Natural killer cell (primary cell): ENCODE results near the gene ACOT11. TPM values are rescaled to one million over a fixed set of nuclear protein-coding genes. Genes with fewer than 3 reads are reported as not detected.

ENCODE experiments used
- ATAC-seq, 3 donors: fragments of 150-1000 bp in 2 of 3; fragments of 200-7000 bp in 1 of 3; cut with Tn5 transposase; 1 replicate in 1 of 3; 2 replicates in 2 of 3; pipeline ENCODE4 v1.10.0; 2021; ENCODE audit warnings: mild to moderate bottlenecking in 2 of 3, moderate library complexity in 2 of 3
- DNase-seq, 2 donors: peaks; one replicate each; pipeline versions ENCODE4 v3.0.0 to v3.0.0-alpha.2; 2013 to 2021; ENCODE audit warnings: mixed read lengths in 1 of 2
- H3K27ac ChIP-seq: one replicate; pipeline ENCODE4 v1.5.1; 2013; ENCODE audit warnings: mild to moderate bottlenecking, low read length
- H3K27me3 ChIP-seq: one replicate; pipeline ENCODE4 v1.6.1; 2013; ENCODE audit warnings: low read length; ENCODE audit not compliant: control insufficient read depth, insufficient read depth
- H3K36me3 ChIP-seq: one replicate; pipeline ENCODE4 v1.6.1; 2013; ENCODE audit warnings: low read length; ENCODE audit not compliant: control insufficient read depth, insufficient read depth
- H3K4me1 ChIP-seq: one replicate; pipeline ENCODE4 v1.6.1; 2013; ENCODE audit warnings: low read length; ENCODE audit not compliant: control insufficient read depth, insufficient read depth
- H3K4me3 ChIP-seq: one replicate; pipeline ENCODE4 v1.5.1; 2013; ENCODE audit warnings: low read length
- H3K9me3 ChIP-seq: one replicate; pipeline ENCODE4 v1.6.1; 2013; ENCODE audit warnings: low read length; ENCODE audit not compliant: control insufficient read depth, insufficient read depth
- H3K27ac Mint-ChIP-seq, 2 donors: one replicate each; pipeline ENCODE4 v1.8.0; 2022; ENCODE audit warnings: mild to moderate bottlenecking in 2 of 2, mixed read lengths in 2 of 2, moderate library complexity in 1 of 2
- H3K27me3 Mint-ChIP-seq, 2 donors: one replicate each; pipeline ENCODE4 v1.8.0; 2022; ENCODE audit warnings: low read depth in 2 of 2, mixed read lengths in 2 of 2
- H3K36me3 Mint-ChIP-seq: one replicate; pipeline ENCODE4 v1.8.0; 2022; ENCODE audit warnings: mixed read lengths
- H3K4me1 Mint-ChIP-seq, 2 donors: one replicate each; pipeline ENCODE4 v1.8.0; 2022; ENCODE audit warnings: mixed read lengths in 2 of 2
- H3K4me3 Mint-ChIP-seq: one replicate; pipeline ENCODE4 v1.8.0; 2022; ENCODE audit warnings: mild to moderate bottlenecking, moderate library complexity, mixed read lengths
- H3K9me3 Mint-ChIP-seq, 2 donors: one replicate each; pipeline ENCODE4 v1.8.0; 2022; ENCODE audit warnings: mixed read lengths in 2 of 2
- WGBS: methylation state at CpG from one replicate; pipeline ENCODE4 v1.1.7; 2013; ENCODE audit warnings: missing lambda C conversion rate; ENCODE audit not compliant: insufficient coverage; 5-methylcytosine and 5-hydroxymethylcytosine counted together
- intact Hi-C: fragments of 100-400 bp; cut with micrococcal nuclease; formaldehyde crosslinking; loops from one replicate; pipeline ENCODE4 v1.14.2; 2022
- total RNA-seq, 4 donors: library from RNA; stranded (reverse); fragments of 120-200 nt in 1 of 4; gene quantifications; one replicate each; pipeline versions ENCODE4 v1.2.3 to v1.2.4, GENCODE V29; 2013 to 2022
- TF ChIP-seq, protein P1 (sequence below): fragments of 200-600 bp; IDR thresholded peaks from one replicate; pipeline ENCODE4 v1.8.0; 2022; ENCODE audit warnings: antibody characterized with exemption

Gene ACOT11
- total RNA-seq, 3 donors from 2014 or later (not counting 1 experiment from before 2014, with no cell fraction given), result 0.61 to 1.2 (median 0.85) TPM

DNA sequence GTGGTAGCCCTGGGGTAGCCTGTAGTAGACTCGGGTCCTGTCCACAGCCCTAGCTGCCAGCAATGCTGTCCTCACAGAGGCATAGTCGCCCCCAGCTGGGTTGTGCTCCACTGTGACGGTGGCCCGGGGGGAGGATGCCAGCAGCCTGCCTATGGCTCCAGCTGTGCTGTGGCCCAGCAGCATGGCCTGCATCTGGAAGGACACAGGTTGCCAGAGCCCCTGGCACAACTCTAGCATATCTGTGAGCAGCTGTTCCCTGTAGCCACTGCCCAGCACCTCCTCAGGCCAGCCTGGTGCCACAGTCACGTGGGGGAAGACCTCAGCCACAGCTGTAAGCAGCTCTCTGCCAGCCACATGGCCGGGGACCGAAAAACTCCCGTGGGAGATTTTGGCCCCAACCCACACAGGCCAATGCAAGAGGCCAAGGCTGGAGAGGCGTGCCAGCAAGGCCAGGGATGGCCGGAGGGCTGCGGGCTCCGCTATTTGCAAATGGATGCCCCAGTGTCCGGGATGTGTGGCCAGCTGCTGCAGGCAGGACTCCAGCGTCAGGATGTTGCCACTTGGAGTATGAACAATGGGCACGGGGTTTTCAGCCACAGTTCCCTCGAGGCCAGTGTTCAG lies 61.4 kb downstream of the ACOT11 start:
- no peak for DNase-seq
- no peak for ATAC-seq
- intact Hi-C loops, result no loop called here
- Mint-ChIP-seq H3K27ac (no peak overlapping the region), H3K27me3 (no peaks in the 10 kb centered on the region), H3K4me1 (peaks cover 6 to 10% of the 10 kb centered on the region in 2 donors), H3K36me3 (no peaks in the 10 kb centered on the region), H3K4me3 (no peak overlapping the region), H3K9me3 (no peaks in the 10 kb centered on the region)
- Histone ChIP-seq H3K4me3 (no peak overlapping the region), H3K9me3 (no peaks in the 10 kb centered on the region), H3K36me3 (no peaks in the 10 kb centered on the region), H3K27ac (no peak overlapping the region), H3K27me3 (no peaks in the 10 kb centered on the region), H3K4me1 (peaks cover 7% of the 10 kb centered on the region)
- TF ChIP-seq, protein P1, sequence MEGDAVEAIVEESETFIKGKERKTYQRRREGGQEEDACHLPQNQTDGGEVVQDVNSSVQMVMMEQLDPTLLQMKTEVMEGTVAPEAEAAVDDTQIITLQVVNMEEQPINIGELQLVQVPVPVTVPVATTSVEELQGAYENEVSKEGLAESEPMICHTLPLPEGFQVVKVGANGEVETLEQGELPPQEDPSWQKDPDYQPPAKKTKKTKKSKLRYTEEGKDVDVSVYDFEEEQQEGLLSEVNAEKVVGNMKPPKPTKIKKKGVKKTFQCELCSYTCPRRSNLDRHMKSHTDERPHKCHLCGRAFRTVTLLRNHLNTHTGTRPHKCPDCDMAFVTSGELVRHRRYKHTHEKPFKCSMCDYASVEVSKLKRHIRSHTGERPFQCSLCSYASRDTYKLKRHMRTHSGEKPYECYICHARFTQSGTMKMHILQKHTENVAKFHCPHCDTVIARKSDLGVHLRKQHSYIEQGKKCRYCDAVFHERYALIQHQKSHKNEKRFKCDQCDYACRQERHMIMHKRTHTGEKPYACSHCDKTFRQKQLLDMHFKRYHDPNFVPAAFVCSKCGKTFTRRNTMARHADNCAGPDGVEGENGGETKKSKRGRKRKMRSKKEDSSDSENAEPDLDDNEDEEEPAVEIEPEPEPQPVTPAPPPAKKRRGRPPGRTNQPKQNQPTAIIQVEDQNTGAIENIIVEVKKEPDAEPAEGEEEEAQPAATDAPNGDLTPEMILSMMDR, result no peak
- 89% methylated on average over 16 of the region's 16 CpGs for WGBS

DNA sequence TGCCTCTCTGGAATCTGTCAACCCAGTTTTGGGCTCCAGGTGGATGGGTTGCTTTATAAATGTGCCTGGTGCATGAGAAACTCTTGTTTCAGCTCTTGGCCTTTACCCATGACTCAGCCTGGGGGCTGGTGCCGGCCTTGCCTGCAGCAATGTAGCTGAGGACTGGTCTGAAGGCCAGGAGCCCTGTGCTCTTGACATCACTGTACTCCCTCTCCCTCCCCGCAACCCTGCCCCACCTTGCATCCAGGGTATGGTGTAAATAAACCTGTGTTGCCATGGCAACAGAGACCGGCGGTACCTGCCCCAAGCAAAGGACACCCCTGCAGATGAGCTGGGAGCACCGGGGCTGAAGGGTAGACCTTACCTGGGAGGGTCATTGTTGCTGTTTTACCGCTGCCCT lies 62.0 kb downstream of the ACOT11 start:
- no peak overlapping the region for H3K4me3 Mint-ChIP-seq
- no peak for ATAC-seq
- 77% methylated on average over 6 of the region's 6 CpGs for WGBS
- H3K9me3 Mint-ChIP-seq, result no peaks in the 10 kb centered on the region
- H3K36me3 ChIP-seq, result no peaks in the 10 kb centered on the region
- intact Hi-C loops, result no loop called here
- H3K36me3 Mint-ChIP-seq, result no peaks in the 10 kb centered on the region
- TF ChIP-seq, protein P1, result no peak
- H3K4me3 ChIP-seq, result no peak overlapping the region
- H3K27ac Mint-ChIP-seq, result no peak overlapping the region
- no peaks in the 10 kb centered on the region for H3K27me3 ChIP-seq
- no peak for DNase-seq
- H3K27ac ChIP-seq, result no peak overlapping the region
- peaks cover 0 to 4% of the 10 kb centered on the region in 2 donors for H3K4me1 Mint-ChIP-seq
- H3K9me3 ChIP-seq, result no peaks in the 10 kb centered on the region
- peaks cover 2 to 3% of the 10 kb centered on the region in 2 donors for H3K27me3 Mint-ChIP-seq
- H3K4me1 ChIP-seq, result peaks cover under 1% of the 10 kb centered on the region

DNA sequence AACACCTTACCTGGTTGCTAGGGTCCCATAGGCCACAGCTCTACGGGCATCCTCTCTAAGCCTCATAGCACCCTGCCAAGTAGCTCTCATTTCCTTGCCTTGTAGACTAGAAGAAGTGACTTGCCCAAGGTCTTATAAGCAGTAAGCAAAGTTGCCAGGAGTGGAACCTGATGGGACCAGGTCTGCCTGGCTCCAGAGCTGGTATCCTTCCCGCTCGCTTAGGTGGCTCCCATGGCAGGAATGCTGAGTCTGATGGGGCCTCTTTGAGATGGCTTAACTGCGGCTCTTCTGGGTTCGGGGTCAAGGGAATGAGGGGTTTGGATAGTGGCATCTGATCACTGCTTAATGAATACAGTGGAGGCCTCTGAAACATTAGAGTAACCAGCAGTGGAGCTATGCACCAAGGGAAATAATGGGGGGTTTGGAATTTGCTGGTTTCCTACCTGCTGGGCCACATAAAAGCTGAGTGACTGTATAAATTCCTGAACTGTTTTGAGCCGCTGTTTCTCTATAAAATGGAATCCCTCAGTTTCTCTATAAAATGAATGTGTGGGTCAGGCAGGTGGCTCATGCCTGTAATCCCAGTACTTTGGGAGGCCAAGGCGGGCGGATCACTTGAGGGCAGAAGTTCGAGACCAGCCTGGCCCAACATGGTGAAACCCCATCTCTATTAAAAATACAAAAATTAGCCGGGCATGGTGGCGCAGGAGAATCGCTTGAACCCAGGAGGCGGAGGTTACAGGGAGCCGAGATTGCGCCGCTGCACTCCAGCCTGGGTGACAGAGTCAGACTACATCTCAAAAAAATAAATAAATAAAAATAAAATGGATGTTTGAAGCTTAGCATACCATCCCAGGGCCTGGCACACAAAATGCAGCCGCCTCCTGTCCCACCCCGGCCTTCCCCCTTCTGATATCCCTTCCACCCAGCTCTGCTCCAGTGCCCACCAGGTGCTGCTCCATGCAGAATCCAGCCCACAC lies 62.9 kb downstream of the ACOT11 start:
- no peak for DNase-seq
- no peak overlapping the region for H3K4me3 Mint-ChIP-seq
- 96% methylated on average over 18 of the region's 18 CpGs for WGBS

More for the DNA sequence above, 62.9 kb downstream of the ACOT11 start:
- no peak for ATAC-seq
- Histone ChIP-seq H3K36me3 (no peaks in the 10 kb centered on the region), H3K4me1 (no peaks in the 10 kb centered on the region), H3K9me3 (no peaks in the 10 kb centered on the region), H3K27me3 (no peaks in the 10 kb centered on the region), H3K4me3 (no peak overlapping the region), H3K27ac (no peak overlapping the region)
- Mint-ChIP-seq H3K4me1 (no peaks in the 10 kb centered on the region), H3K27me3 (peaks cover 5 to 8% of the 10 kb centered on the region in 2 donors), H3K36me3 (no peaks in the 10 kb centered on the region), H3K27ac (no peak overlapping the region), H3K9me3 (no peaks in the 10 kb centered on the region)
- intact Hi-C loops, result no loop called here
- TF ChIP-seq, protein P1, result no peak
